ENCODE data around the gene IFNB1.

- TF ChIP-seq, protein P1, sequence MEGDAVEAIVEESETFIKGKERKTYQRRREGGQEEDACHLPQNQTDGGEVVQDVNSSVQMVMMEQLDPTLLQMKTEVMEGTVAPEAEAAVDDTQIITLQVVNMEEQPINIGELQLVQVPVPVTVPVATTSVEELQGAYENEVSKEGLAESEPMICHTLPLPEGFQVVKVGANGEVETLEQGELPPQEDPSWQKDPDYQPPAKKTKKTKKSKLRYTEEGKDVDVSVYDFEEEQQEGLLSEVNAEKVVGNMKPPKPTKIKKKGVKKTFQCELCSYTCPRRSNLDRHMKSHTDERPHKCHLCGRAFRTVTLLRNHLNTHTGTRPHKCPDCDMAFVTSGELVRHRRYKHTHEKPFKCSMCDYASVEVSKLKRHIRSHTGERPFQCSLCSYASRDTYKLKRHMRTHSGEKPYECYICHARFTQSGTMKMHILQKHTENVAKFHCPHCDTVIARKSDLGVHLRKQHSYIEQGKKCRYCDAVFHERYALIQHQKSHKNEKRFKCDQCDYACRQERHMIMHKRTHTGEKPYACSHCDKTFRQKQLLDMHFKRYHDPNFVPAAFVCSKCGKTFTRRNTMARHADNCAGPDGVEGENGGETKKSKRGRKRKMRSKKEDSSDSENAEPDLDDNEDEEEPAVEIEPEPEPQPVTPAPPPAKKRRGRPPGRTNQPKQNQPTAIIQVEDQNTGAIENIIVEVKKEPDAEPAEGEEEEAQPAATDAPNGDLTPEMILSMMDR (IDR thresholded peaks at IDR 0.05) = no peak
- no peak for TF ChIP-seq POLR2A (IDR thresholded peaks at IDR 0.05)
Observed at GRCh38 chr9:21070171-21070571, 7.6 kb downstream of the IFNB1 start.

All from lower leg skin (tissue), 3 donors.